ENCODE data around the gene CFAP46. TPM values are rescaled to one million over a fixed set of nuclear protein-coding genes. Genes with fewer than 3 reads are reported as not detected.

The CFAP46 gene
- polyA plus RNA-seq, 3 donors, result 0.07 TPM; not detected in 2

DNA sequence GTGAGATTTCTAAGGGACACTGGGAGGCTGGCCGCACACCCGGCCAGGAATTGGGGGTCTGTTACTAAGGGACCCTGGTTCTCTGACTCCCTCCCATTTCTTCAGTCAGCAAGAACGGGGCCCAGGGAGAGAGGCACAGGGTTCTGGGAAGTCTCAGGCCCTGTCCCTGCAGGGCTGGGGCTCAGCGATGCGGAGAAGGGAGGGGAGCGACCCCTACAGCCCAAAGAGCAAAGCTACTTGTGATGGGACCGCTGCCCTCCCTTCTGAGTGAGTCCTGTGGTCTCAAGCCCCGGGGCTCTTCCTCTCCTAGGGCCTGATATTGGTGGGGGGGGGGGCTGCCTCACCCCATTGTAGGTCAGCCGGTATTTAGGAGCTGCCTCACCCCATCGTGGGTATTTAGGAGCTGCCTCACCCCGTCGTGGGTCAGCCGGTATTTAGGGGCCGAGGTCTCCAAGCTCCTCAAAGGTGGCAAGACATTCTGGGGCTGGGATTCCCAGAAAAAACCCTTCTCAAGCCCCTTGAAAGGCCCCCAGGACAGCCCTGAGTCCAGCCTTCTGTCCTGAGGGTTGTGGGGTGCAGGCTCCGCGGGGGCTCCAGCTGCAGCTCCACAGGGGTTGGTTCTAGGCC, 139.6 kb downstream of the CFAP46 start:
- Histone ChIP-seq H3K27me3 (ENCODE audit: control insufficient read depth in 2 of 2, insufficient read depth in 2 of 2, low read length in 2 of 2) (no peaks in the 10 kb centered on the region), H3K9ac (ENCODE audit: insufficient read depth, low read length, poor library complexity, severe bottlenecking) (no peak overlapping the region), H3K4me3 (replicated peaks in 1 of 3; ENCODE audit: low read depth in 2 of 3, low read length in 3 of 3) (no peak overlapping the region), H4K20me1 (ENCODE audit: insufficient read depth, low read length) (no peaks in the 10 kb centered on the region), H3K4me1 (ENCODE audit: control insufficient read depth in 1 of 2, insufficient read depth in 2 of 2, low read length in 2 of 2) (no peaks in the 10 kb centered on the region), H3K9me3 (replicated peaks in 1 of 2; ENCODE audit: control insufficient read depth in 1 of 2, insufficient read depth in 1 of 2, low read length in 2 of 2) (peaks cover 0 to 3% of the 10 kb centered on the region in 2 donors), H2AFZ (ENCODE audit: insufficient read depth, low read depth, low read length, poor library complexity, severe bottlenecking) (no peak overlapping the region), H3K4me2 (replicated peaks; ENCODE audit: extremely low read depth, low read length, poor library complexity, severe bottlenecking) (no peak overlapping the region), H3K79me2 (ENCODE audit: insufficient read depth, low read length) (no peaks in the 10 kb centered on the region), H3K36me3 (replicated peaks in 1 of 2; ENCODE audit: control insufficient read depth in 1 of 2, insufficient read depth in 2 of 2, low read length in 2 of 2) (no peaks in the 10 kb centered on the region), H3K27ac (ENCODE audit: low read depth in 1 of 2, low read length in 2 of 2) (no peak overlapping the region)
- Mint-ChIP-seq H3K4me1 (no peaks in the 10 kb centered on the region), H3K9me3 (peaks cover 0 to 5% (median 3%) of the 10 kb centered on the region in 7 donors), H3K36me3 (no peaks in the 10 kb centered on the region), H3K4me3 (no peak overlapping the region), H3K27ac (no peak overlapping the region), H3K27me3 (ENCODE audit: low read depth in 3 of 3) (peaks cover 1 to 5% (median 3%) of the 10 kb centered on the region in 3 donors)
- intact Hi-C loops (cut with micrococcal nuclease), result no loop called here
- TF ChIP-seq, protein P1, sequence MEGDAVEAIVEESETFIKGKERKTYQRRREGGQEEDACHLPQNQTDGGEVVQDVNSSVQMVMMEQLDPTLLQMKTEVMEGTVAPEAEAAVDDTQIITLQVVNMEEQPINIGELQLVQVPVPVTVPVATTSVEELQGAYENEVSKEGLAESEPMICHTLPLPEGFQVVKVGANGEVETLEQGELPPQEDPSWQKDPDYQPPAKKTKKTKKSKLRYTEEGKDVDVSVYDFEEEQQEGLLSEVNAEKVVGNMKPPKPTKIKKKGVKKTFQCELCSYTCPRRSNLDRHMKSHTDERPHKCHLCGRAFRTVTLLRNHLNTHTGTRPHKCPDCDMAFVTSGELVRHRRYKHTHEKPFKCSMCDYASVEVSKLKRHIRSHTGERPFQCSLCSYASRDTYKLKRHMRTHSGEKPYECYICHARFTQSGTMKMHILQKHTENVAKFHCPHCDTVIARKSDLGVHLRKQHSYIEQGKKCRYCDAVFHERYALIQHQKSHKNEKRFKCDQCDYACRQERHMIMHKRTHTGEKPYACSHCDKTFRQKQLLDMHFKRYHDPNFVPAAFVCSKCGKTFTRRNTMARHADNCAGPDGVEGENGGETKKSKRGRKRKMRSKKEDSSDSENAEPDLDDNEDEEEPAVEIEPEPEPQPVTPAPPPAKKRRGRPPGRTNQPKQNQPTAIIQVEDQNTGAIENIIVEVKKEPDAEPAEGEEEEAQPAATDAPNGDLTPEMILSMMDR (IDR thresholded peaks at IDR 0.05), result no peak
- 88% methylated on average over 9 of the region's 16 CpGs for WGBS (ENCODE audit: insufficient coverage)
- DNase-seq, result no peak

DNA sequence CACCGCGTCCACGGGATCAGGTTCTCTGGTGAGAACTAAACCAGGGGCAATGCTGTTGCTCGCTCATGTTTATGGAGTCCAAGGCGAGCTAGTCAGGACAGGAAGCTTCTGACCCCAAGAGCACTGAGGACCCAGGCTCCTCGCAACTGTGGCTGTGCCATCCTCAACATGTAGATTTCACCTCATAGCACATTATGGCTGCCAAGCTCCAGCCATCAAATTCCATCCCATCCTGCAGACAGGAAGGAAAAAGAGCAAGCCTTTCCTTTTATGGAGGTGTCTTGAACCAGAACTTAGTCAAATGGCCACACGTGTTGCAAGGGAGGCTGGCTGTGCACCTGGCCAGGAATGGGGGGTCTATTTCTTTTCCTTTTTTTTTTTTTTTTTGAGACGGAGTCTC, 140.3 kb downstream of the CFAP46 start:
- H3K27ac Mint-ChIP-seq, result no peak overlapping the region

More for the DNA sequence above, 140.3 kb downstream of the CFAP46 start:
- no peak overlapping the region for H3K9ac ChIP-seq (ENCODE audit: insufficient read depth, low read length, poor library complexity, severe bottlenecking)
- H3K9me3 ChIP-seq (replicated peaks in 1 of 2; ENCODE audit: control insufficient read depth in 1 of 2, insufficient read depth in 1 of 2, low read length in 2 of 2), result peaks cover 0 to 3% of the 10 kb centered on the region in 2 donors
- H3K27ac ChIP-seq (ENCODE audit: low read depth in 1 of 2, low read length in 2 of 2), result no peak overlapping the region
- no peaks in the 10 kb centered on the region for H3K4me1 ChIP-seq (ENCODE audit: control insufficient read depth in 1 of 2, insufficient read depth in 2 of 2, low read length in 2 of 2)
- H3K4me3 ChIP-seq (replicated peaks in 1 of 3; ENCODE audit: low read depth in 2 of 3, low read length in 3 of 3), result no peak overlapping the region
- 94% methylated on average over 4 of the region's 8 CpGs for WGBS (ENCODE audit: insufficient coverage)
- H3K27me3 ChIP-seq (ENCODE audit: control insufficient read depth in 2 of 2, insufficient read depth in 2 of 2, low read length in 2 of 2), result no peaks in the 10 kb centered on the region
- no peak overlapping the region for H3K4me3 Mint-ChIP-seq
- no peaks in the 10 kb centered on the region for H4K20me1 ChIP-seq (ENCODE audit: insufficient read depth, low read length)
- no peaks in the 10 kb centered on the region for H3K36me3 ChIP-seq (replicated peaks in 1 of 2; ENCODE audit: control insufficient read depth in 1 of 2, insufficient read depth in 2 of 2, low read length in 2 of 2)
- no peaks in the 10 kb centered on the region for H3K79me2 ChIP-seq (ENCODE audit: insufficient read depth, low read length)
- no peak for DNase-seq
- no peak overlapping the region for H2AFZ ChIP-seq (ENCODE audit: insufficient read depth, low read depth, low read length, poor library complexity, severe bottlenecking)
- peaks cover 1 to 5% (median 3%) of the 10 kb centered on the region in 3 donors for H3K27me3 Mint-ChIP-seq (ENCODE audit: low read depth in 3 of 3)
- intact Hi-C loops (cut with micrococcal nuclease), result no loop called here
- H3K36me3 Mint-ChIP-seq, result no peaks in the 10 kb centered on the region
- peaks cover 0 to 5% (median 3%) of the 10 kb centered on the region in 7 donors for H3K9me3 Mint-ChIP-seq
- TF ChIP-seq, protein P1 (IDR thresholded peaks at IDR 0.05), result no peak
- no peak overlapping the region for H3K4me2 ChIP-seq (replicated peaks; ENCODE audit: extremely low read depth, low read length, poor library complexity, severe bottlenecking)
- no peaks in the 10 kb centered on the region for H3K4me1 Mint-ChIP-seq

Measured in CD14-positive monocyte (primary cell).